Kidney epithelial cell (primary cell): Measurements from ENCODE around the gene DERL3. TPM values are rescaled to one million over a fixed set of nuclear protein-coding genes. Genes with fewer than 3 reads are reported as not detected.

ENCODE experiments used
- DNase-seq: peaks from one replicate; pipeline ENCODE4 v3.0.0-alpha.2; 2010; ENCODE audit warnings: low read depth
- H3K27me3 ChIP-seq: 2 replicates; pipeline ENCODE4 v1.6.0; 2011; ENCODE audit warnings: low read length; ENCODE audit not compliant: control insufficient read depth, insufficient read depth
- H3K36me3 ChIP-seq: 2 replicates; pipeline ENCODE4 v1.5.1; 2011; ENCODE audit warnings: low read length; ENCODE audit not compliant: control insufficient read depth, insufficient read depth
- H3K4me3 ChIP-seq: 2 replicates; pipeline ENCODE4 v1.5.1; 2011; ENCODE audit warnings: low read depth, mild to moderate bottlenecking, control low read depth, low read length
- CTCF ChIP-seq: IDR thresholded peaks from 2 replicates; pipeline ENCODE4 v1.5.1; 2011; ENCODE audit warnings: mild to moderate bottlenecking, moderate library complexity, low read length, control low read depth, inconsistent platforms; ENCODE audit not compliant: insufficient read depth, poor library complexity, severe bottlenecking
- total RNA-seq: library from RNA; depleted of rRNA; stranded (reverse); fragments of >200 nt; gene quantifications from 2 replicates; pipeline ENCODE4 v1.2.3, GENCODE V29; 2015

DERL3 gene
- total RNA-seq, 1 donor from 2014 or later, result 0.54 TPM

GRCh38 chr22:23847991-23848864 is 9.4 kb upstream of the DERL3 start:
- Histone ChIP-seq H3K36me3 (no peaks in the 10 kb centered on the region), H3K27me3 (no peaks in the 10 kb centered on the region), H3K4me3 (no peak overlapping the region)
- DNase-seq, result no peak
- TF ChIP-seq CTCF, result no peak

GRCh38 chr22:23847310-23847920 is 8.6 kb upstream of the DERL3 start:
- no peak for TF ChIP-seq CTCF
- Histone ChIP-seq H3K36me3 (no peaks in the 10 kb centered on the region), H3K27me3 (peaks cover 4% of the 10 kb centered on the region), H3K4me3 (no peak overlapping the region)
- DNase-seq, result no peak

GRCh38 chr22:23846081-23846469 is 7.3 kb upstream of the DERL3 start:
- DNase-seq, result no peak
- no peak overlapping the region for H3K4me3 ChIP-seq
- TF ChIP-seq CTCF, result no peak
- no peaks in the 10 kb centered on the region for H3K36me3 ChIP-seq
- H3K27me3 ChIP-seq, result peaks cover 17% of the 10 kb centered on the region

GRCh38 chr22:23845265-23846080 is 6.7 kb upstream of the DERL3 start:
- DNase-seq, result no peak
- Histone ChIP-seq H3K36me3 (no peaks in the 10 kb centered on the region), H3K27me3 (peaks cover 21% of the 10 kb centered on the region), H3K4me3 (no peak overlapping the region)
- TF ChIP-seq CTCF, result no peak

GRCh38 chr22:23844739-23845202 is 6.0 kb upstream of the DERL3 start:
- TF ChIP-seq CTCF, result no peak
- H3K4me3 ChIP-seq, result no peak overlapping the region
- H3K36me3 ChIP-seq, result no peaks in the 10 kb centered on the region
- H3K27me3 ChIP-seq, result peaks cover 21% of the 10 kb centered on the region
- DNase-seq, result no peak
